OCI-LY1 (cell line): ENCODE results near the gene PLEK.

Experiments used
- EZH2 ChIP-seq: fragments of 200-600 bp; sonication (generic), shearing (Covaris generic); IDR thresholded peaks from 2 replicates; pipeline ENCODE4 v1.8.0; 2017; ENCODE audit warnings: borderline replicate concordance, mixed run types, mild to moderate bottlenecking, antibody characterized with exemption, low read length, moderate library complexity, mixed read lengths
- TF ChIP-seq, protein P1 (sequence below): fragments of 200-600 bp; sonication (generic), shearing (Covaris generic); IDR thresholded peaks from 2 replicates; pipeline ENCODE4 v1.5.1; 2017; ENCODE audit warnings: mild to moderate bottlenecking, antibody characterized with exemption, low read length, moderate library complexity, mixed read lengths

DNA sequence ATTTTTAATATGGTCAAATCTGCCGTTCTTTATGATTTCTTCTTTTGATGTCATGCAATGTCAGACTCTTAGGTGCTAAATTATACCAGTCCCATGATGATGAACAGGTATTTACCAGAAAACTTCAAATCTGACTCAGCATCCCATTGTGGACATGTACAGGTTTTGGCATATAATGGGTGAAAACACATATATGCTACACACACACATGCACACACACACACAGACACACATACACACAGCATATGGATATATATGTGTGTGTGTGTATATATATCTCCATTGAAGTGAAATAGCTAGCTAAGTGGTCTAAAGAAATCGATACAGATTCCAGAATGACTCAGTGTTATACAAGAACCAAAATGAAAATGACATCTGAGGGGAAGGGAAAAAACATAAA is 7.4 kb downstream of the PLEK start:
- TF ChIP-seq, protein P1, sequence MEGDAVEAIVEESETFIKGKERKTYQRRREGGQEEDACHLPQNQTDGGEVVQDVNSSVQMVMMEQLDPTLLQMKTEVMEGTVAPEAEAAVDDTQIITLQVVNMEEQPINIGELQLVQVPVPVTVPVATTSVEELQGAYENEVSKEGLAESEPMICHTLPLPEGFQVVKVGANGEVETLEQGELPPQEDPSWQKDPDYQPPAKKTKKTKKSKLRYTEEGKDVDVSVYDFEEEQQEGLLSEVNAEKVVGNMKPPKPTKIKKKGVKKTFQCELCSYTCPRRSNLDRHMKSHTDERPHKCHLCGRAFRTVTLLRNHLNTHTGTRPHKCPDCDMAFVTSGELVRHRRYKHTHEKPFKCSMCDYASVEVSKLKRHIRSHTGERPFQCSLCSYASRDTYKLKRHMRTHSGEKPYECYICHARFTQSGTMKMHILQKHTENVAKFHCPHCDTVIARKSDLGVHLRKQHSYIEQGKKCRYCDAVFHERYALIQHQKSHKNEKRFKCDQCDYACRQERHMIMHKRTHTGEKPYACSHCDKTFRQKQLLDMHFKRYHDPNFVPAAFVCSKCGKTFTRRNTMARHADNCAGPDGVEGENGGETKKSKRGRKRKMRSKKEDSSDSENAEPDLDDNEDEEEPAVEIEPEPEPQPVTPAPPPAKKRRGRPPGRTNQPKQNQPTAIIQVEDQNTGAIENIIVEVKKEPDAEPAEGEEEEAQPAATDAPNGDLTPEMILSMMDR: no peak
- no peak for TF ChIP-seq EZH2
